HG02763 (cell line): ENCODE data around the gene FOXK2.
A peak's percentile ranks its signal among the peaks of the same experiment; 100 is the strongest.
"Not testable (repeated sequence)": the region's sequence is repeated elsewhere in the genome, so short reads cannot be mapped to it uniquely, and the experiment has no call there.

ENCODE experiments used
- ATAC-seq: cut with Tn5 transposase; IDR thresholded peaks from one replicate; pipeline ENCODE4 v1.9.1; 2021; ENCODE audit warnings: mild to moderate bottlenecking, moderate library complexity; ENCODE audit not compliant: unreplicated experiment

Gene FOXK2

GRCh38 chr17:82528484-82529265 lies 9.1 kb downstream of the FOXK2 start:
- ATAC-seq, result no peak

- no peak for ATAC-seq
Measured at GRCh38 chr17:82529914-82530300, 10.4 kb downstream of the FOXK2 start.

DNA sequence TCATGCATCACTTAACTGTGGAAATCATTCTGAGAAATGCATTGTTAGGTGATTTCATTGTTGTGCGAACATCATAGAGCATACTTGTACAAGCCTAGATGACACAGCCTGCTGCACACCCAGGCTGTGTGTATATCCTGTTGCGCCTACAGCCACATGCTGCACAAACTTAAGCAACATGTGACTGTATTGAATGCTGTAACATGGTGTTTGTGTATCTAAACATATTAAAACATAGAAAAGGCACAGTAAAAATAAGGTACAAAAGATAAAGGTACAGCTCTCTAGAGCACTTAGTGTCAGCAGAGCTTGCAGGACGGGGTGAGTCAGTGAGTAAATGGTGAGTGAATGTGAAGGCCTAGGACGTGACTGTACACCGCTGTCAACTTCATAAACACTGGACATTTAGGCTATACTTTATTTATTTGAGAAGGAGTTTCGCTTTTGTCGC lies 11.9 kb downstream of the FOXK2 start:
- no peak for ATAC-seq

DNA sequence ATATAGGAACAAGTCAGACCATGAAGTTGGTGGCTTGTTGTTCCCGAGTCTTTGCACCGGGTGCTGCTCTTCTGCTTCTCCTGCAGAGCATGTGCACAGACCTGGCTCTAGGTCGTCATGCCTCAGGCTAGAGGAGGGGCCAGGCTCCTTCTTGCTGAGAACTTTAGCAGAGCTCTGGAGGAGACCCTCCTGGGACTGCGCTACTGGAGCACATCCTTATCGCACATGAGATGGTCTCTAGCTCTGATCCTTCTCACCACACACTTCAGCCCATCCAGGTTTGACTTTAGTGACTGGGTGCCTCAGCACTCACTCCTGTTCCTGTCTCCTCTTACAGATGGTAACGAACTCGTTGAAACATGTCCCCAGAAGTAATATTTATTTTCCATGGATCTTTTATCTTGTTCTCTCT lies 14.9 kb downstream of the FOXK2 start:
- no peak for ATAC-seq

GRCh38 chr17:82536512-82537201 lies 17.1 kb downstream of the FOXK2 start:
- no peak for ATAC-seq

DNA sequence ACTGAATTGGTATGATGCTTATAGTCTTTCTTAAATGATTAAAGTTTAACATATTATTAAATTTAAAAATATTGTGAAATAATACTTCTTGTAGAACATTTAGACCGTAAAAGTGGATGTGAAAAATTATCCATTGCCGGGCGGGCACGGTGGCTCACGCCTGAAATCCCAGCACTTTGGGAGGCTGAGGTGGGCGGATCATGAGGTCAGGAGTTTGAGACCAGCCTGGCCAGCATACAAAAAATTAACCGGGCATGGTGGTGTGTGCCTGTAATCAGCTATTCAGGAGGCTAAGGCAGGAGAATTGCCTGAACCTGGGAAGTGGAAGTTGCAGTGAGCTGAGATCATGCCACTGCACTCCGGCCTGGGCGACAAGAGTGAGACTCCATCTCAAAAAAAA lies 17.7 kb downstream of the FOXK2 start:
- not testable (repeated sequence) for ATAC-seq

- ATAC-seq, result not testable (repeated sequence)
Measured at GRCh38 chr17:82539076-82539475, 19.5 kb downstream of the FOXK2 start.

- no peak for ATAC-seq
Measured at GRCh38 chr17:82542439-82542838, 22.9 kb downstream of the FOXK2 start.

DNA sequence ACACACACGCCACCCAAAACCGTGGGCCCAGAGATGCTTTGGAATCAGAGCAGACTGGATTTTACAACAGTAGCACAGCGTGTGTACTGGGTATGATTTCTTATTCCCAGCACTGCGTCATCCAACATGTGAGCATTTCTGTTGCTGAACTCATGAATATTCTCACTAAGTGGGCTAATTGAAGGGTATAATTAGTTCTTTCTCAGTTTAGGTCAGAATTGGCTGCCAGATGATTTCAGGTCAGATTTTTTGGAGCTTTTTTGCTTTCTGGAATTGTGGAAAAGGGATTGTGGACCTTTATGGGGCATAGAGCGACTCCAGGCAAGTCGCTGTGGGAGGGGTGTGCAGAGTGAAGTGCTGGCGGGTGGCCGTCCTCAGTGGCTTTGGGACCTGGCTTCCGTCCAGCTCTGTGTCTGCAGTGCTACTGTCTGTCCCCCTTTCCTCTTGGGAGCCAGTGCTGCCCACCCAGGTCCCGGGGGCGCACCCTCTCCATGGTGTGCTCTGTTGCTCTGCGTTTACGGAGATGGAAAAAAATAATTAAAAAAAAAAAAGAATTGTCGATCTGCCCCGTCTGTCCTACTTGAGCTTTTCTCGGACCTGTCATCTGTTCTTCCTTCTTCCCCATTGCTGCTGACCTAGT lies 25.0 kb downstream of the FOXK2 start:
- no peak for ATAC-seq

DNA sequence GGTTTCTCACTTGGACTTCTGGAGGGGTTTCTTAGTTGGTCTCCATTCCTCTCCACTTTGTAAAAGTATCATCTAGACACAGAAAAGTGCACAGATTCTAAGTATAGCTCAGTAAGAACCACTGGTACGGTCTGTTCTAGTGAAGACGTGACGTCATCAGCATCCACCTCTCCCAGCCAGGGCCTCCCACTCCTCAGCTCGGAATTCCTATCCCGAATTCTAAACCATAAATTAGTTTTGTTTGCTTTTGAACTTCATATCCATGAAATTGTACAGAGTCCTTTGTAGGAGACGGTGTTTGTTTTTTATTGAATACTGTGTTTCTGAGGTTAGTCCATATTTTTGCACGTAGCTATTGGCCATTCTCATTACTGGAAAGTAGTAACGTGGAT lies 25.5 kb downstream of the FOXK2 start:
- ATAC-seq, result no peak

- ATAC-seq, result no peak
Measured at GRCh38 chr17:82547981-82548380, 28.4 kb downstream of the FOXK2 start.

- no peak for ATAC-seq
Measured at GRCh38 chr17:82548681-82549303, 29.3 kb downstream of the FOXK2 start.

- peak; percentile 76 for ATAC-seq
Measured at GRCh38 chr17:82551779-82552457, 32.4 kb downstream of the FOXK2 start.

- no peak for ATAC-seq
Measured at GRCh38 chr17:82552580-82552979, 33.0 kb downstream of the FOXK2 start.

DNA sequence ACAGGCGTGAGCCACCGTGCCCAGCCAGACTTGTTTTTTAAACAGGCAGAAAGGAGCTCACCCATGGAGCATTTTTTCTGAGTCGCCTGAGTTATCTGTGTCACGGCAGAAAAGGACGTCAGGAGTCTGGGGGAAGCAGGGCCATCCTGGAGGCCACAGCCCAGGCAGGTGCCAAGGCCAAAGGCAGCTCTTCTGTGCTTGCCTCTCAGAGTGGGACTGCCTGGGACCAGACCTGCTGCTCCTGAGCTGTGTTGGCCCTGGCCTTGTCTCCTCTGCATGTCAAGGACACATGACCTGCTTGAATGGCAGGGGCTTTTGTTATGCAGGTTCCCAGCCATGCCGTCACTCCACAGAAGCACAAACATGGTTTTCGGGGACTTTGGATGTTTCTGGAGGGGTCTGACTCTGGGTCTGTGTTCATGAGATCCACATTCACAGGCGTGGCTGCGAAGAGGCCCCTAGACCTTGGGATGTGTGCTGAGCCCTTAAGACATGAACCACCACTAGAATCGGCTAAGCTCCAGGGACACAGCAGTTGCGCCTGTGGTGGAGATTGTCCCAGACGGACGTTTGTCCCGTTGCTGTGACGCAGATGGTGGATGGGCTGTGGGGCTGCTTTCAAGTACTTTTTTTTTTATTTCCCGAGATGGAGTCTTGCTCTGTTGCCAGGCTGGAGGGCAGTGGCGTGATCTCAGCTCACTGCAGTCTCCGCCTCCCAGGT lies 33.8 kb downstream of the FOXK2 start:
- ATAC-seq, result no peak

GRCh38 chr17:82557510-82557909 lies 38.0 kb downstream of the FOXK2 start:
- ATAC-seq, result not testable (repeated sequence)

DNA sequence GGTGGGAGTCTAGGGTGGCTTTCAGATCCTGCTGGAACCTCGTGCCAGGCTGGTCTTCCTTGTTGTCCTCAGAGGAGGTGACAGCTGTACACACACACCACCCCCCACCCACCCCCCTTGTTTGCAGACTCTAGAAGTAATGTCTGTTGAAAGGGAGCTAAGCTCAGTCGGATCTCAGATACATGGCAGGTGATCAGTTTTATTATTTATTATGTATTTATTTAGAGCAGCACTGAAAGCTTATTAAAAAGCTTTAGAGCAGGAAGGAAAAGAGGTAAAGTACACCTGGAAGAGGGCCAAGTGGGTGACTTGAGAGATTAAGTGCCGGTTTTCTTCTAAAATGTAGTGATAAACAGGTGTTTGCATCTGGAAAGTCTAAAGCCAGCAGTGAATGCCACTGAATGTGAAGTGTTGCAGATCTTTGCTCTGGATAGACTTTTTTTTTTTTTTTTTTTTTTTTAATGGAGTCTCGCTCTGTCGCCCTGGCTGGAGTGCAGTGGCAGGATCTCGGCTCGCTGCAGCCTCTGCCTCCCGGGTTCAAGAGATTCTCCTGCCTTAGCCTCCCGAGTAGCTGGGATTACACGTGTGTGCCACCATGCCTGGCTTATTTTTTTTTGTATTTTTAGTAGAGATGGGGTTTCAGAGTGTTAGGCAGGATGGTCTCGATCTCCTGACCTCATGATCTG lies 40.2 kb downstream of the FOXK2 start:
- no peak for ATAC-seq

- ATAC-seq, result no peak
Measured at GRCh38 chr17:82560252-82560642, 40.7 kb downstream of the FOXK2 start.

DNA sequence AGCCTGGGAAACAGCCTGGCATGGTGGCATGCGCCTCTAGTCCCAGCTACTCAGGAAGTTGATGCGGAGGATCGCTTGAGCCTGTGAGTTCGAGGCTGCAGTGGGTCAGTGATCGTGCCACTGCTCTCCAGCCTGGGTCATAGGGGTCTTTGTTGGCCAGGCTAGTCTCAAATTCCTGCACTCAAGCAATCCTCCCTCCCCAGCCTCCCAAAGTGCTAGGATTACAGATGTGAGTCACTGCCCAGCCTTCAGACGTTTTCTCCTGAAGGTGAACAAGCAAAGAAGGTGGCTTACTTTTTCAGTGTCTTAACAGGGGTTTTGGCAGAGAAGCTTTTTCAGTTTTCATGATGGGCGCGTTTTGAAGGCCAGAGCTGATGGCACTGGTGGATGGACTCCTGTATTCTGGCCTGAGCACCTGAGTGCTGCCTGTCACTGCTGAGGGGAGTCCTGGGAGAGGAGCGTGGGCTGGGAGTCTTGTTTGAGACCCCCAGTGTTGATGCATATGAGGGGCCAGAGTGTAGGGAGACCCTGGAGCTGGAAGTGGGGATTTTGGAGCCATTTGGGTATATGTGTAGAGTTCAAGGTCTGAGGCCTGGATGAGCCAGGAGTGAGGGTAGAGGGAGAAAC lies 41.4 kb downstream of the FOXK2 start:
- no peak for ATAC-seq
